GM15510 (cell line): Measurements from ENCODE around the gene KDM3A.

ENCODE experiments used
- POLR2A ChIP-seq: IDR thresholded peaks from 3 replicates; pipeline ENCODE4 v1.6.1; 2011; ENCODE audit warnings: borderline replicate concordance; ENCODE audit not compliant: insufficient read length; ENCODE audit errors: extremely low read depth

The KDM3A gene, protein sequence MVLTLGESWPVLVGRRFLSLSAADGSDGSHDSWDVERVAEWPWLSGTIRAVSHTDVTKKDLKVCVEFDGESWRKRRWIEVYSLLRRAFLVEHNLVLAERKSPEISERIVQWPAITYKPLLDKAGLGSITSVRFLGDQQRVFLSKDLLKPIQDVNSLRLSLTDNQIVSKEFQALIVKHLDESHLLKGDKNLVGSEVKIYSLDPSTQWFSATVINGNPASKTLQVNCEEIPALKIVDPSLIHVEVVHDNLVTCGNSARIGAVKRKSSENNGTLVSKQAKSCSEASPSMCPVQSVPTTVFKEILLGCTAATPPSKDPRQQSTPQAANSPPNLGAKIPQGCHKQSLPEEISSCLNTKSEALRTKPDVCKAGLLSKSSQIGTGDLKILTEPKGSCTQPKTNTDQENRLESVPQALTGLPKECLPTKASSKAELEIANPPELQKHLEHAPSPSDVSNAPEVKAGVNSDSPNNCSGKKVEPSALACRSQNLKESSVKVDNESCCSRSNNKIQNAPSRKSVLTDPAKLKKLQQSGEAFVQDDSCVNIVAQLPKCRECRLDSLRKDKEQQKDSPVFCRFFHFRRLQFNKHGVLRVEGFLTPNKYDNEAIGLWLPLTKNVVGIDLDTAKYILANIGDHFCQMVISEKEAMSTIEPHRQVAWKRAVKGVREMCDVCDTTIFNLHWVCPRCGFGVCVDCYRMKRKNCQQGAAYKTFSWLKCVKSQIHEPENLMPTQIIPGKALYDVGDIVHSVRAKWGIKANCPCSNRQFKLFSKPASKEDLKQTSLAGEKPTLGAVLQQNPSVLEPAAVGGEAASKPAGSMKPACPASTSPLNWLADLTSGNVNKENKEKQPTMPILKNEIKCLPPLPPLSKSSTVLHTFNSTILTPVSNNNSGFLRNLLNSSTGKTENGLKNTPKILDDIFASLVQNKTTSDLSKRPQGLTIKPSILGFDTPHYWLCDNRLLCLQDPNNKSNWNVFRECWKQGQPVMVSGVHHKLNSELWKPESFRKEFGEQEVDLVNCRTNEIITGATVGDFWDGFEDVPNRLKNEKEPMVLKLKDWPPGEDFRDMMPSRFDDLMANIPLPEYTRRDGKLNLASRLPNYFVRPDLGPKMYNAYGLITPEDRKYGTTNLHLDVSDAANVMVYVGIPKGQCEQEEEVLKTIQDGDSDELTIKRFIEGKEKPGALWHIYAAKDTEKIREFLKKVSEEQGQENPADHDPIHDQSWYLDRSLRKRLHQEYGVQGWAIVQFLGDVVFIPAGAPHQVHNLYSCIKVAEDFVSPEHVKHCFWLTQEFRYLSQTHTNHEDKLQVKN (N-terminal part only)

DNA sequence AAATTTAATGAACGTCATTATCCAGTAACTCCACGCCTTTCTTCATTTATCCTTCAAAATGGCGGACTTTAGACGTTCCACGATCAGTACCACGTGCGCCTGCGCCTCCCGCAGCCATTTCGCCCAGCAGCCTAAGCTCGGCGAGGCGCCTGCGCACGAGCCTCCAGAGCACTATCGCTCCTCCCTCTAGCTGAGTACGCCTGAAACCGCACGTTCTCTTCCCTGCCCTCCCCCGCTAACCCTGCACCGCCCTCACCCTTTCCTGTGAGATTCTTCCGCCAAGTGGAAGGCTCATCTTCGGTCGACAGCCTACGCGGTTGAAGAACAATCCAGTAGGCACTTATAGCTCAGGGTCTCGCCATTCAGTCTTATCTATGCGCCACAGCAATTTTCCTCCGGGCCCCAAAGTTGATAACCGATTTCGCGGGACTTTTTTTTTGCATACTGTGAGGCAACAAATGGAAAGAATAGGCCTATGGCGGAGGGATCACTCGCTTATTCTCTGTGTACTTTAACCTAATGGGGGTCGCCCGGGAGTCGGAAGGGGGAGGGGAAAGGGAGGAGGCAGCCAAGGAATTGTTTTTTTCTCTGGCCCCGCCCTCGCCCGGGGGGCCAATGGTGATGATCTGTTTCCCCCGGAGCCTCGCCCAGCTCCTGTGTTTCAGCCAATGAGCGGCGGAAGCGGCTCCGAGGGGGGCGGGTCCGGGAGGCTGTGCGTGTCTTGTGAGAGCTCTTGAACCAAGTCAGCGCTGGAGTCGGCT lies at the start of gene KDM3A:
KDM3A (plus strand) TSS at position 741 of the 761 bp plus-strand sequence. CDS start 677 bp downstream, outside the sequence.
- TF ChIP-seq POLR2A, result no peak

DNA sequence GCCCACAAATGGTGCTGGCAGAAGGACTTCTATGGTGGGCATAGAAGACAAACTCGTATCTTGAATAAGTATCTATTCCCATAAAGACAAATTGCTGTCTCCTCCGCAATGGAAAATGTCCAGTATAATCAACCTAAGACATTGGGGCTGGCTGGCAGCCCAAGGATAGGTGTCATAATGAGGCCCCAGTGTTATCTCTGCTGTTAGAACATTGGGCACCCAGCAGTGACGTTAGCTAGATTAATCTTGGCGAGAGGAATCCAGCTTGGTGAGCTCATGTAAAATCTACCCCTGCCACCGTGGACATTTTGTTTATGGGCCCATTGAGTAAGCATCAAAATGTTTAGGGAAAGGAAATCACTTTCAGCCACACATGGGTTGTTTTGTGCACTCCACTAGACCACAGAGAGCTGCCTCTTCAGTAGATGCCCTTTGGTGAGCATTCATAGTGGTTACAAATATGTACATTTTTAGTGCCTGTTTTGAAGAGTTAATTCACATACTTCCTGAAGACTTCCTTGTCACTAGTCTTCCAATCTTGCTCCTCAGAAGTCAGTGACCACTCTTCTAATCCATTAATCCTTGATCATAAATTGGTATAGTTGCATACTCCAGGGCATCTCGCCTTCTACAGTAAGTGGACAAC lies 48.2 kb upstream of the KDM3A start:
- TF ChIP-seq POLR2A, result no peak

DNA sequence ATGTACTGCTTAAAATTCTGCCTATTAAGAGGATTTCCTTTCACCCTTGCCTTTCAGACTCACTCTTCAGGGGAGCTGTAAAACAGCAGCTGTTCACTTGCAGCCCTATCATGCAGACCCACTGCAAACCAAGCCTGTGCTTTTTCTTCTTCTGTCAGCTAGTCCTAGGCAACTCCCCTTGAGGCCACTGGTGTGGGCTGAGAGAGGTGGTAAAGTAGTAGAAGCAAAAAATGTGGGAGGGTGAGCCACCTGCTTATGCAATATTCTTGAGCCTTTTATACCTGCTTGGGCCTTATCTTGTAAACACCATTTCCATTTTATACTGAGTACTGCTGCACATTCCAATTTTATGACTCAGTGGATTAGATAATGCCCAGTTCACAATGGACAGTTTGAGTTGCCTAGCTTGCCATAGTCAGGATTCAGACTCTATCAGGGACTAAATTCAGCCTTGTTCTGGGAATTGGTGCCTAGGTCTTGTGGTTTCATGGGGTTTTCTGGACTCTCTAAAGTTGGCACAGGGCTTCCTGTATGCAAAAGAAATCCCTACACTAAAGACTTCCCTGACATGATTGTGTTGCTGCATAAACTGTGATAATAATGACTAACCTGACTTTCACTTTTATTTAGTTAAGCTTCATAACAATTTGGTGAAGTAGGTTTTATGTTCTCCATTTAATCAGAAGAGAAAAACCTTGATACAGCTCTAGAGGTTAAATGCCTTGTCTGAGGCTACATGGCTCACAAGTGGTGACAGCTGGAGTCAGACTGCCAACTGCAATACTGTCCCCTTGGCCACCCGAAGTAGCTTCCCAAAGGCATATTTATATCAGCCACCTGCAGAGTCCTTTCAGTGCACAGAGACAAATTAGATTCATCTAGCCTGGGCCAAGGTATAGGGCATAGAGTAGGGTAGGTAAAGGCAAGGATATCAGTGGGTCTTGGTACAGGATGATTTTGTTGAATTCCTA lies 47.4 kb upstream of the KDM3A start:
- TF ChIP-seq POLR2A, result no peak

DNA sequence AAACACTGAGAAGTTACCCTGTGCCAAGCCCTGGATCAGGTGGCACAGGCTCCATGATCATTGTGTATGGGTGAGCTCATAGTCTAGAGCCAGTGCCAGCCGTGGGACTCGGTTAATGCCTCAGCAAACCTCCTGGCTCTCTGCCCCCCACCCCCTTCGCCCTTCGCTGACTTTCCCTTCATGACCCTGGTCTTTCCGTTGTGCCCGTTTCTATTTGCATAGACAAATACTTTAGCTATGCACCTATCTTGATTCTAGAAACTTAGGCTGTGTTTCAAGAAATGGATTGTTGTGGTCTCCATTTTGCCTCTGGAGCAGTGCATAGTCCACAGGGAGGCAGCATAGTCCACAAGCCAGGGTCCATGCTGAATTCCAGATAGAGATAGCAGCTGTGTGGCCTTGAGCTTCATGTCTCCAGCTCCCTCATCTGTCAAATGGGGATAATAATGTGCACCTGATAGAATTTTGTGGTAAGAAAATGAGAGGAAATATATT lies 44.8 kb upstream of the KDM3A start:
- no peak for TF ChIP-seq POLR2A

DNA sequence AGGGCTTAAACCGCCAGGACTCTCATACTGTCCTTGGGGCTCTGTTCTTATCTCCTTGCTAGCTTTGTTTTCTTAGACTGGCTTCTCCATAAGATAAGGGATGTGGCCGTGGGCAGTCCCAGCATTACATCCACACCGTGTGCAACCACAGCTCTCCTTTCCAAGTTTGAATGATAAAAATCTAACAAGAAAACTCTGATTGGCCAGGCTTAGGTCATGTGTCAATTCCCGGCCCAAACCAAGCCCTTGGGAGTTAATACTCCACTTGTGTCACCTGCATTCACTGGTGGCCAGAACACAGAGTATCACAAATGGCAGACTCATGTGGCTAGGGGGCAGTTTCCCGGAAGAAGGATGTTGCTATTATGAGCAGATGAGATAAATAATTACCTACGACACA lies 43.2 kb upstream of the KDM3A start:
- TF ChIP-seq POLR2A, result no peak

DNA sequence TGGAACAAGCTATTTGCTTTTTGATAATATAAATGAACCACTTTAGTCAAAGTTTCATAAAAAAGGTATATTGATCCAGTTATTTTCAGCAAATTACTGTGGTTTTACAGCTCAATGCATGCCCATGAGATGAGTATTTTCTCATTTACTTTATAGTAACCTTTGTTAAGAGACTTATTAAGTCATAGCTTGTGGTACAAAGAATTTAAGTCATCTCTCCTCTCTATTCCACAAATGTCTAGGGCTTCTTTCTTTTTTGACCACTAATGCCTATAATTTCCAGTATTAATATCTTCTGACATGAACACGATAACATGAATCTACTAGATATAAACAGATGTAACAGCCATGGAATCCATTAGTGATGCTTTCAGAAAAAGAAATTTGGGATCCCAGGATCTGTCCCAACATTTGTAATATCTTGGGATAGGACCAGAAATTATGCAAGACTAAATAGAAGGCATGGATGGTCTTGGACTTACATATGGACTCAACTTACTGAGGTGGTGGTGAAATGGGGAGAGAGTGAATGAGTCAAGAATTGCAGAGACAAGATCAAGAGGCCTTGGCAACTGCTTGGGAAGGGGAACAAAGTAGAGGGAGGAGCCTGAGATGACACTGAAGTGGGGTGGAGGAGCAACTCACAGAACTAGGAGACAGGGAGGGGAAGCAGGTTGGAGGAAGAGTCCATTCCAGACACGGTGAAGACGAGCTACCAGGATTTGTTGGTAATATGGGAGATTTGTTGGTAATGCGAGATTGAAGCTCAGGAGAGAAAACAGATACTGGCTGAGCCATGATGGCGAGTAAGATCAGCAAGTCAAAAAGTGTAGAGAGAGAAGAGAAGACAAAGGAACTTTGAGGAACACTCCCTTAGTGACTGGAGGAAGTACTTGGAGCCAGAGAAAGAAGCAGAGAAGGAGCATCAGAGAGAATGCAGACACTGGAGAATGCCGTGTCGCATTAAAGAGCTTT lies 42.4 kb upstream of the KDM3A start:
- TF ChIP-seq POLR2A, result no peak

DNA sequence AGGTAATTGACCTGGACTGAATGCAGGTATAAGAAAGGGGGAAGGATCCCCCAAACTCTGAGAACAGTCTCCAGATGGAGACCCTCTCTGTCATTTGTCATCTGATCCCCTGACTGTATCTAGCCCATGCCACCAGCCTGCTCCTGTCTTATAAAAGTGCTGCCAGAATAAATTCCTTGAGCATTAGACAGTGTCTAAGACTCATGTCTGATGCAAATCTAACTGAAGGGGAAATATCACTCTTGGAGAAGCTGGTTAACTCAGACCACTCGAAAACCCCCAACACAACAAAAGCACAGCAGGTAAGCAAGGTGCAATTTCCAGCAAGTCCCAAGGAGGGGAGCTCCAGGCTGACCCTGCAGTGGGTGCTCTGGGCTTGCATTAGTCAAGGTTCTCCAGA lies 40.9 kb upstream of the KDM3A start:
- no peak for TF ChIP-seq POLR2A

DNA sequence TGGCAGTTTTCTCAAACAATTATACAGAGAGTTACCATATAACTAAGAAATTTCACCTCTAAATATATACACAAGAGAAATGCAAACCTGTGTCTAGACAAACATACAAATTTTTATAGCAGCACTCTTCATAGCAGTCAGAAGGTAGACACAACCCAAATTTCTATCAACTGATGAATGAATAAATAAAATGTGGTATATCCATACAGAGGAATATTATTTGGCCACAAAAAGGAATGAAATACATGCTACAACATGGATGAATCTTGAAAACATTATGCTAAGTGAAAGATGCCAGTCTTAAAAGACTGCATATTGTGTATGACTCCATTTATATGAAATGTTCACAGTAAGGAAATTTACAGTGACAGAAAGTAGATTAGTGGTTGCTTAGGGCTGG lies 30.6 kb upstream of the KDM3A start:
- no peak for TF ChIP-seq POLR2A

DNA sequence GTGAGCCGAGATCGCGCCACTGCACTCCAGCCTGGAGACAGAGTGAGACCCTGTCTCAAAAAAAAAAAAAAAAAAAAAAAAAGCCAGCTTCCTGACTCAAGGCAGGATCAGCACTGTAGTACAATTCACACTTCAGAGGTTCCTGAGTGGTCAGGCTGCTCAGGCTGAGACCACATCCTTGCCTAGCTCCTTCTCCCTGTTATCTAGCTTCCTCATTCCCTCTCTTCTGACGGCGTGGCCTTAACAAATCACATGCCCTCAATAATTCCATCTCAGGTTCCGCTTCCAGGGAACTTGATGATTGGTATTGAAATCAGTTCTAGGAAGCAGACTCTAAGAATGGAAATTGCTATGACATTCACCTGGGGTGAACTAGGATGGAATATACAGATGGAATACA lies 29.8 kb upstream of the KDM3A start:
- TF ChIP-seq POLR2A, result no peak

DNA sequence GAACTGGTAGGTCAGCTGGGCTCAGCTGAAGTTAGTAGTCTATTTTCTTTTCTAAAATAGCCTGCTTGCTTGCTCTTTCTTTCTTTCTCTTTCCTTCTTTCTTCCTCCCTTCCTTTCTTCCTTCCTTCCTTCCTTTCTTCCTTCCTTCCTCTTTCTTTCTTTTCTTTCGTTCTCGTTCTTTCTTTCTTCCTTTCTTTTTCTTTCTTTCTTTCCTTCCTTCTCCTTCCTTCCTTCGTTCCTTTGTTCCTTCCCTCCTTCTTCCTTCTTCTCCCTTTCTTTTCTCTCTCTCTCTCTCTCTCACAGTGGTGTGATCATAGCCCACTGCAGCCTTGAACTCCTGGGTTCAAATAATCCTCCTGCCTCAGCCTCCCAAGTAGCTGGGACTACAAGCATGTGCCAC lies 29.2 kb upstream of the KDM3A start:
- TF ChIP-seq POLR2A, result no peak
